Measurements from ENCODE around the gene LPXN. TPM values are rescaled to one million over a fixed set of nuclear protein-coding genes. Genes with fewer than 3 reads are reported as not detected.
A peak's percentile ranks its signal among the peaks of the same experiment; 100 is the strongest.

Gene LPXN
- total and polyA plus RNA-seq, 8 donors = 5.3 to 18.7 (median 5.9) TPM; not detected in 1

GRCh38 chr11:58578635-58579191, 3.1 kb upstream of the LPXN start, which contains the start of gene ZFP91:
ZFP91 (plus strand) TSS chr11:58579063; CDS start chr11:58579282, 219 bp downstream.
- 0 to 1% (median 1%) methylated on average over 30 to 50 of the region's 51 CpGs for WGBS, 5 donors
- Histone ChIP-seq H3K27ac (peak within 1 kb of the TSS; percentile 95 to 100 (median 100)), H3K27me3 (no peaks in the 10 kb centered on the region), H3K36me3 (no peaks in the 10 kb centered on the region), H3K4me1 (peaks cover 23 to 77% (median 61%) of the 10 kb centered on the region in 4 donors), H3K4me3 (peak within 1 kb of the TSS; percentile 72 to 100 (median 94)), H3K9me3 (no peaks in the 10 kb centered on the region)
- DNase-seq = peak; percentile 98 to 99
- intact Hi-C loops (cut with DNase I; ENCODE audit: low total_unique reads) = no loop called here
- TF ChIP-seq EP300 (IDR thresholded peaks at IDR 0.05) = no peak
- peak in 2 of 4 donors; percentile 27 to 54 for TF ChIP-seq POLR2A (IDR thresholded peaks at IDR 0.05)
- TF ChIP-seq POLR2AphosphoS5 (IDR thresholded peaks at IDR 0.05) = peak; percentile 50 to 81 (median 79)

DNA sequence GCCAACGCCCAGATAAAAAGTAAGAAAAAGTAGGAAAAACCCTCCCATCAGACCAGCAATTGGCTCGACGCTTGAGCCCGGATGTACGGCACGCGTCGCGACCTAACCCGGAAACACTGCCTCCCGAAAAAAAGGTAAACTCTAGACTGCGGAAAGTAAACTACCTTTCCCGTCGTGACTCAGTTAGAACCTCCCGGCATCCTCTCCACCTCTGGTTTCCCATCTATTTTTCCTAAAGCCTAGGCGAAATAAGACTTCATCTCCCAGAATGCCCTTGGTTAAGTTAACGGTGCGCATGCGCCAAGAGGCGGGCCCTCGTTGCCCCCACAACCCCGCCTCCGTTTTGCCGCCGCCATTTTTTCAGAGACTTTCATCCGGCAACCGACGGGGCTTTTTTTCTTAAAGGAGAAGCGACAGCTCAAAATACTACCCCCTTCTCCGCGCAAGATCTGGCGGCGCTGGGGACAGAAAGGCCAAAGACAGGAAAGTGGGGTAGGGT, 2.5 kb upstream of the LPXN start:
- Histone ChIP-seq H3K9me3 (no peaks in the 10 kb centered on the region), H3K4me3 (peak overlapping the region; percentile 72 to 100 (median 94)), H3K36me3 (no peaks in the 10 kb centered on the region), H3K27me3 (no peaks in the 10 kb centered on the region), H3K4me1 (peaks cover 28 to 77% (median 62%) of the 10 kb centered on the region in 4 donors), H3K27ac (peak overlapping the region; percentile 95 to 100 (median 100))
- TF ChIP-seq POLR2AphosphoS5 (IDR thresholded peaks at IDR 0.05) = peak in 2 of 3 donors; percentile 67 to 93
- no peak for TF ChIP-seq POLR2A (IDR thresholded peaks at IDR 0.05)
- intact Hi-C loops (cut with DNase I; ENCODE audit: low total_unique reads) = no loop called here
- peak; percentile 95 to 99 for DNase-seq
- 0 to 1% (median 0%) methylated on average over 33 of the region's 33 CpGs for WGBS, 5 donors

DNA sequence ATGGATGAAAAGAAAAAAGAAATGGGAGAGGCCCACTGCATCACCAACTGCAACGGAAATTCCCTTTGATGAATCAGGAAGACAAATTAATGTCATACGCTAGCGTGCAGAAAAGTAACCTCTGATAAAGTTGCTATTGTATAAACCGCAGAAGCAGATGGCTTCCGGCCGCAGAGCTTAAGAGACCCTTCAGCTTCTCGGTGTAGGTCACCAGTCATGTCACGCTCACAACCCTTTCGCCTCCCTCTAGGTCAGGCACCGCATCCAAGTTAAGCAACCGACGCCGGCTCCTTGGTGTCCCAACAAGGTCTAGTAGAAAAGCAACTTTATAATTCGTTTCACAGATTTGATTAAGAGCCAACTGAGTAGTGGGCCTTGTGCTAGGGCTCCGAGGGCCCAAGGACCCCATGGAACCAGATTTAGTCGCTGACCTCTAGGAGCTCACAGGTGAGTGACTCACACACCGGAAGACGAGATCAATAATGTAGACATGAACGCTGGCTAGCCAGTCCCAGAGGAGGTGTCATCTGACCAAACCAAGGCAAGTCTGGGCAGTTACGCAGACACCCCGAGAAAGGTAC, 2.0 kb upstream of the LPXN start:
- peak; percentile 50 to 76 for DNase-seq
- peak overlapping the region; percentile 95 to 100 (median 100) for H3K27ac ChIP-seq
- intact Hi-C loops (cut with DNase I; ENCODE audit: low total_unique reads) = no loop called here
- H3K4me3 ChIP-seq = peak overlapping the region; percentile 72 to 100 (median 94)
- H3K36me3 ChIP-seq = no peaks in the 10 kb centered on the region
- peaks cover 33 to 77% (median 60%) of the 10 kb centered on the region in 4 donors for H3K4me1 ChIP-seq
- 0 to 1% (median 1%) methylated on average over 21 of the region's 21 CpGs for WGBS, 5 donors
- TF ChIP-seq POLR2A (IDR thresholded peaks at IDR 0.05) = peak in 1 of 4 donors; percentile 46
- no peak for TF ChIP-seq CTCF (IDR thresholded peaks at IDR 0.05)
- TF ChIP-seq POLR2AphosphoS5 (IDR thresholded peaks at IDR 0.05) = peak in 1 of 3 donors; percentile 81
- no peak for TF ChIP-seq EP300 (IDR thresholded peaks at IDR 0.05)
- no peaks in the 10 kb centered on the region for H3K9me3 ChIP-seq
- no peaks in the 10 kb centered on the region for H3K27me3 ChIP-seq

DNA sequence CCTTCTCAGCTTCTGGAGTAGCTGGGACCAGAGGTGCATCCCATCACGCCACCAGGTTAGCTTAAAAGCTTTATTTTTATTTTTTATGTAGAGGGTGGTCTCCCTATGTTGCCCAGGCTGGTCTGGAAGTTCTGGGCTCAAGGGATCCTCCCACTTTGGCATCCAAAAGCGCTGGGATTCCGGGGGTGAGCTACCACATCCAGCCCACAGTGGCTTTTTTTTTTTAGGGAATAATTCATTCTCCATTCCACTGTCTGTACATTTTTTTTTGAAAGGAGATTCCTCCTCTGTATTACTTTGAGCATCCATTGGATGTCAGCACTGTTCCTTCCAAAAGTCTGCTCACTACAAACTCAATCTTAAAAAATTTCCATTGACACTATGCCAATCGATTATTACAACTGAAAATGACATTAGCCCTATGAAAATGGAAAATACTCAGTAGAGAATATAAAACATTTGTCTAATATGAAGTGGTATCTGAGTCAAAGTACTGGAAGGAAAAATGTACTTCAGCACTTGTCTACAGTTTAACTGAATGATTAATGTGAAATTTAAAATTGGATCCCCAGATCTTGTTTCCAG, 1.3 kb upstream of the LPXN start:
- peak in 1 of 7 experiments; percentile 4 for TF ChIP-seq CTCF (IDR thresholded peaks at IDR 0.05)
- no peak for TF ChIP-seq POLR2AphosphoS5 (IDR thresholded peaks at IDR 0.05)
- TF ChIP-seq POLR2A (IDR thresholded peaks at IDR 0.05) = no peak
- Histone ChIP-seq H3K4me3 (peak overlapping the region; percentile 72 to 100 (median 94)), H3K36me3 (no peaks in the 10 kb centered on the region), H3K27ac (peak overlapping the region; percentile 5 to 100 (median 100)), H3K4me1 (peaks cover 33 to 77% (median 56%) of the 10 kb centered on the region in 4 donors), H3K9me3 (no peaks in the 10 kb centered on the region), H3K27me3 (no peaks in the 10 kb centered on the region)
- intact Hi-C loops (cut with DNase I; ENCODE audit: low total_unique reads) = no loop called here
- peak in 1 of 2 donors; percentile 53 for DNase-seq
- 27 to 42% (median 40%) methylated on average over 4 of the region's 4 CpGs for WGBS, 5 donors

- Histone ChIP-seq H3K4me3 (peak overlapping the region in 2 of 4 donors; percentile 5 to 33), H3K36me3 (peaks cover under 1 to 8% (median 6%) of the 10 kb centered on the region in 4 donors), H3K4me1 (peaks cover 24 to 63% (median 40%) of the 10 kb centered on the region in 4 donors), H3K27ac (peak overlapping the region in 4 of 5 donors; percentile 64 to 100 (median 87)), H3K27me3 (no peaks in the 10 kb centered on the region), H3K9me3 (no peaks in the 10 kb centered on the region)
- intact Hi-C loops (cut with DNase I; ENCODE audit: low total_unique reads) = no loop called here
- no peak for DNase-seq
- TF ChIP-seq POLR2A (IDR thresholded peaks at IDR 0.05) (no peak), CTCF (IDR thresholded peaks at IDR 0.05) (no peak), POLR2AphosphoS5 (IDR thresholded peaks at IDR 0.05) (no peak), EP300 (IDR thresholded peaks at IDR 0.05) (no peak)
Observed at GRCh38 chr11:58574881-58575280, 775 bp downstream of the LPXN start.

Data from stomach (tissue), 9 donors.